Transverse colon (tissue), 3 donors: ENCODE measurements around the gene RPLP1.

Experiments used
- POLR2A ChIP-seq: fragments of 450-650 bp; IDR thresholded peaks from one replicate; pipeline ENCODE4 v1.6.1; 2016; ENCODE audit warnings: antibody characterized with exemption, mild to moderate bottlenecking, moderate library complexity
- TF ChIP-seq, protein P1 (sequence below), 5 experiments: fragments of 200-600 bp in 3 of 5; fragments of 450-650 bp in 2 of 5; sonication (generic) in 3 of 5; IDR thresholded peaks; 1 replicate in 2 of 5; 2 replicates in 3 of 5; pipeline ENCODE4 v1.5.1; 2016 to 2017; ENCODE audit warnings: antibody characterized with exemption in 5 of 5, inconsistent platforms in 3 of 5, mild to moderate bottlenecking in 2 of 5, moderate library complexity in 1 of 5

DNA sequence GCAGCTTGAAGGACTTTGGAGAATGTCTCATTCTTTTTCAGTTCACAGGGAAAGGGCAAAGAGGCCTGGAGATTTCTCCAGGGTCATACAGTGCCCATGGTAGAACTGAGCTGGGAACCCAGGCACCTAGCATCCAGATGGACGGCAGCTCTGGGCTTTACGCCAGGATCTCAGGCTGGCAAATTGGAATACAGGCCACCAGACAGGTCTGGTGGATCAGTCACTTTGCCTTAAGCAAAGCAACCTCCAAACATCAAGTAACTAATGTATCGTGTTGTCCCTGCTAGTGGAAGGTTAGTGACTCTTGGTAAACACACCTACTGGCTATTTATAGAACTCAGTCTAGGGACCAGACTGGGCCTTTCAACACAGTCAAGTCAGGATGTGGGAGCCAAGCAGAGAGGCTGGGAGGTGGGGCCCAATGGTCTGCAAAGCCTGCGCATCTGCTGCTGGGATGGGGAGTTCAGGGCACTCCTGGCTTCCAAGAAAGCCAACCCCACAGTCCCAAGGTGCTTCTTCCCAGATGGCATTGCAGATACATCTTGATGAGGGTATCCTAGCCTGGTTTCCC is 30.2 kb downstream of the RPLP1 start:
- TF ChIP-seq, protein P1, sequence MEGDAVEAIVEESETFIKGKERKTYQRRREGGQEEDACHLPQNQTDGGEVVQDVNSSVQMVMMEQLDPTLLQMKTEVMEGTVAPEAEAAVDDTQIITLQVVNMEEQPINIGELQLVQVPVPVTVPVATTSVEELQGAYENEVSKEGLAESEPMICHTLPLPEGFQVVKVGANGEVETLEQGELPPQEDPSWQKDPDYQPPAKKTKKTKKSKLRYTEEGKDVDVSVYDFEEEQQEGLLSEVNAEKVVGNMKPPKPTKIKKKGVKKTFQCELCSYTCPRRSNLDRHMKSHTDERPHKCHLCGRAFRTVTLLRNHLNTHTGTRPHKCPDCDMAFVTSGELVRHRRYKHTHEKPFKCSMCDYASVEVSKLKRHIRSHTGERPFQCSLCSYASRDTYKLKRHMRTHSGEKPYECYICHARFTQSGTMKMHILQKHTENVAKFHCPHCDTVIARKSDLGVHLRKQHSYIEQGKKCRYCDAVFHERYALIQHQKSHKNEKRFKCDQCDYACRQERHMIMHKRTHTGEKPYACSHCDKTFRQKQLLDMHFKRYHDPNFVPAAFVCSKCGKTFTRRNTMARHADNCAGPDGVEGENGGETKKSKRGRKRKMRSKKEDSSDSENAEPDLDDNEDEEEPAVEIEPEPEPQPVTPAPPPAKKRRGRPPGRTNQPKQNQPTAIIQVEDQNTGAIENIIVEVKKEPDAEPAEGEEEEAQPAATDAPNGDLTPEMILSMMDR (IDR thresholded peaks at IDR 0.05) = no peak
- no peak for TF ChIP-seq POLR2A
